Measurements from ENCODE around the gene BSG. TPM values are rescaled to one million over a fixed set of nuclear protein-coding genes. Genes with fewer than 3 reads are reported as not detected.
"Not testable (repeated sequence)": the region's sequence is repeated elsewhere in the genome, so short reads cannot be mapped to it uniquely, and the experiment has no call there.

The BSG gene
- total RNA-seq, 2 experiments from 2014 or later: 234 to 243 TPM

DNA sequence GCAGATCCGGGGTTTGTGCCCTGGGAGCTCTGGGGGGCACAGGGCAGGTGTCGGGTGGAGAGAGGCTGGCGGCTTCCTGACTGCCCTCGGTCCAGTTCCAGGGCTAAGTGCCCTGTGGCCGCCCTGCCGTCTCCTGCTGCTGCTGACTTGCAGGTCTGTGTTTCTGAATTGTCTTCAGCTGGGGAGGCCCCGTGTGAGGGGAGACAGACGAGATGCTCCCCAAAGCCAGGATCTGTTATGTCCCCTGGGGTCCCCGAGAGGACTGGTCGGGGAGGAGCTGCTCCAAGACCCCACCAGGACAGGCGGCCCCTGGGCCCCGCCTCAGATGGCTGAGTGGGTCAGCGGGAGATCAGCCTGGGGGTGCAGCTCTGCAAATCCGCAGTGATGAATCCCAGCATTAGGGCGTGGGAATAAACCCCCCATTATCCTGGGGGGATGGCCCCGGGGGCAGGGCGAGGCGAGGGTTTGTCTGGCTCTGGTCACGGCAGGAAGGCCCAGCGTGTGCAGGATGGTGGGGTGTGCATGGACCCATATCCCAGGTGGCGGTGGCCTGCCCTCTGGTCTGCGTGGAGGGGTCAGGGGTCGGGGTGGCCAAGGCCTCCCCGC, 22.0 kb downstream of the BSG start:
- POLR2A ChIA-PET: no interaction called here
- CTCF ChIA-PET: no interaction called here

DNA sequence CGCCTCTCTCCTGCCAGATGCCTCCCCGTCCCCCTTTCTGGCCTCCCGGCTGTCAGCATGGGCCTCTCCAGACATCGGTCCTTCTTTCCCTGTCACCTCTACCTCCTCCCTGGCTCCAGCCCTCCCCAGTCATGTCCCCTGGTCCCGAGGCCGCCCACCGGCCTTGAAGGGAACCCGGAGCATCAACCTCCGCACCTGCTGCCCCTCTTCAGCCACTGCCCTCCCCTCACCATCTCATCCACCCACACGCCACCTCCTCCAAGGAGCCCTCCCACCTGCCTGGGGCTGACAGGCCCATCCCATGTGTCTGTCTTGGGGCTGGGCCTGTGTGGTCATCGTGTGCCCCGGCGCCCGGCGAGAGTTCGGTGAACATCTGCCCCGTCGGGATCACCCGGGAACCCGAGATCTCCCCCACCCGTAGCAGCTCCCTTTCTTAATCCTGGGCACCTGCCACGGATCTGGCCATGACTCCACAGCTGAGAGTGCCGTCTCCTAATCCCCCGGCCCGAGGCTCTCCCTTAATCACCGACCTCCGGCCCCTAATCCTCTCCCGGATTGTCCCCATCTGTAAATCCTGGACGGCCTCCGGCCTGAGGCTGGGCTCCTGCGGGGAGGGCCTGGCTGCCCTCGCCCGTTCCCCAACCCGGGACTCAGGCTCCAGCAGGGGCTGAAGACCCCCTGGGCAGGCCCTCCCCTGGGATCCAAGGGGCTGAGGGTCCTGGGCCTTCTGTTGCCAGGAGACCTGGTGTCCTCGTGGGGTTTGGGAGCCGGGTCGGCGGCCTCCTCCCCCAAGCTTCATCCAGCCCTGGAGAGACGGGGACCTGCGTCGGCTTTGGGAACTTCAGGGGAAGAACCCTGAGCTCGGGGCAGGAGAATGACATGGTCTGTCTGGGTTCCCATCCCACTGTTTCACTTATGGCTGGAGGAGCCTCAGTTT, 23.2 kb downstream of the BSG start:
- ChIA-PET CTCF (interaction anchor here (1.0 kb wide), 1 partner anchor 11 kb away, joined by 3 read pairs; no protein-coding TSS in a partner anchor), POLR2A (no interaction called here)

DNA sequence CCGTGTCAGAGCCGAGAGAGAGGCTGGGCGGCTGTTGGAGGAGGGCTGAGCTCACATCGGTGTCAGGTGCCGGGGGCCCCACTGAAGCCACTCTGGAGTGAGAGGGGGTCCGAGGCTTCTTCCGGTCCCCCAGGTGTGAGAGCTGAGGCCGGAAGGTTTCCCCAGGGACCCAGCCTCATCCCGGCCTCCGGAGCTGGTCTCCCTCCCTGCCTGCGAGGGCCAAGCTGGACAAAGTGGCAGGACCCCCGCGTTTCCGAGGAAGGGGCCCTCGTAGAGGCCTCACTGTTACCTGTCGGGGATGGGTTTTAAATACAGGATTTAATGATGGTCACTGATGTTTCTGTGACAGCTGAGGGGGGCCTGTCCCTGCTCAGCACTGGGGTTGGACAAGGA, 23.9 kb downstream of the BSG start:
- ChIA-PET POLR2A (no interaction called here), CTCF (no interaction called here)

DNA sequence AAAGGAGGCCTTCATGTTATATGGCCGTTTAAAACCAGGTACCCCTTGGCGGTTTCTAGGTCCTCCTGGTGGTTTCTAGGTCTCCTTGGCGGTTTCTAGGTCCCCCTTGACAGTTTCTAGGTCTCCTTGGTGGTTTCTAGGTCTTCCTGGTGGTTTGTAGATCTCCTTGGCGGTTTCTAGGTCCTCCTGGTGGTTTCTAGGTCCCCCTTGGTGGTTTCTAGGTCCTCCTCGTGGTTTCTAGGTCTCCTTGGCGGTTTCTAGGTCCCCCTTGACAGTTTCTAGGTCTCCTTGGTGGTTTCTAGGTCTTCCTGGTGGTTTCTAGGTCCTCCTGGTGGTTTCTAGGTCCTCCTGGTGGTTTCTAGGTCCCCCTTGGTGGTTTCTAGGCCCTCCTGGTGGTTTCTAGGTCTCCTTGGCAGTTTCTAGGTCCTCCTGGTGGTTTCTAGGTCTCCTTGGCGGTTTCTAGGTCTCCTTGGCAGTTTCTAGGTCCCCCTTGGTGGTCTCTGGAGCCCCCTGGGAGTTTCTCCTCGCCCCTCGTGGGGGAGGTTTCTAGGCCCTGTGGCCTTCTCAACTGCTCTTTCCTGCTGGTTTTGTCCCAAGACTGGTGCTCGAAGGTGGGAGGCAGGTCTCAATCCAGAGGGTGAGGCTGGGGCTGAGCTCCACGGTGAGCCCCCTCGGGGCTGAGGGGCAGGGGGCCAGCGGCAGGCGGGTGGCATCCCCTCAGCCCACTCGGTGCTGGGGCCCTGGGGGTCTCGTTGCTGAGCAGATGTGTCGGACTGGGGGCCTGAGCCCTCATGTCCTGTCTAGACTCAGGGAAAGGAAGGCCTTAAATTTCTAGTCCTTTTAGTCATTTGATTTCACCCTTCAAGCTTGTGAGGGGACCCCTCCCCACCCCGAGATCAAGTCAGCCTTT, 25.3 kb downstream of the BSG start:
- POLR2A ChIA-PET: no interaction called here

DNA sequence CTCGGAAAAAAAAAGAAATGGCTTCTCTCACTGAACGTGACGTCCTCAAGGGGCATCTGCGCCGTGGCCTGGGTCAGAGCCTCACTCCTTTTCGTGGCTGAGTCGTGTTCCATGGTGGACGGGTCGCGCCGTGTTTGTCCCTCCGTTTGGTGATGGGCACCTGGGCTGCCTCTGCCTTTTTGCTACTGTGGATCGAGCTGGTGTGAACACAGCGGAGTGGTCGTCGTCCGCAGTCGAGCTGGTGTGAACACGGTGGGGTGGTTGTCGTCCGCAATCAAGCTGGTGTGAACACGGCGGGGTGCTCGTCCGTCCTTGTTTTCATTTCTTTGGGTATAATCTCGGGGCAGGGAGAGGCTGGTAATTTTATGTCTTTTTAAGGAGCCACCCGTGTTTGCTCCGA, 28.9 kb downstream of the BSG start:
- POLR2A ChIA-PET: no interaction called here
- CTCF ChIA-PET: no interaction called here

More for the DNA sequence above, 25.3 kb downstream of the BSG start:
- CTCF ChIA-PET: interaction anchor here (1.7 kb wide), 1 partner anchor 10 kb away, joined by 4 read pairs; no protein-coding TSS in a partner anchor

DNA sequence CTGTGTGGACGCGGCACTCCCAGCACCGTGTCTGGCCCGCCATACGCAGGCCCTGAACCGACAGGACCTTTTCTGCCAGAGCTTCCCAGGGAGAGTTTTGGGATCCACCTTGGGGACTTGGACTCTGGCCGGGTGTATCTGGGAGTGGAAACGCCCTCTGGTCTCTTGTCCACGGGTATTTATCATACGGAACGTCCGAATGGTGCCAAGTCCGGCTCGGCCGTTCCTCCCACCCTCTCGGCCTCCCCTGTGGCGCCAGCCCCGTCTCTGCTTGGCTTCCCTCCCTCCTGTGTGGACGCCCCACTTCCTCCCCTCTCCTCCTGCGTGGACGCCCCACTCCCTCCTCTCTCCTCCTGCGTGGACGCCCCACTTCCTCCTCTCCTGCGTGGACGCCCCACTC, 29.4 kb downstream of the BSG start:
- POLR2A ChIA-PET: no interaction called here
- CTCF ChIA-PET: no interaction called here

DNA sequence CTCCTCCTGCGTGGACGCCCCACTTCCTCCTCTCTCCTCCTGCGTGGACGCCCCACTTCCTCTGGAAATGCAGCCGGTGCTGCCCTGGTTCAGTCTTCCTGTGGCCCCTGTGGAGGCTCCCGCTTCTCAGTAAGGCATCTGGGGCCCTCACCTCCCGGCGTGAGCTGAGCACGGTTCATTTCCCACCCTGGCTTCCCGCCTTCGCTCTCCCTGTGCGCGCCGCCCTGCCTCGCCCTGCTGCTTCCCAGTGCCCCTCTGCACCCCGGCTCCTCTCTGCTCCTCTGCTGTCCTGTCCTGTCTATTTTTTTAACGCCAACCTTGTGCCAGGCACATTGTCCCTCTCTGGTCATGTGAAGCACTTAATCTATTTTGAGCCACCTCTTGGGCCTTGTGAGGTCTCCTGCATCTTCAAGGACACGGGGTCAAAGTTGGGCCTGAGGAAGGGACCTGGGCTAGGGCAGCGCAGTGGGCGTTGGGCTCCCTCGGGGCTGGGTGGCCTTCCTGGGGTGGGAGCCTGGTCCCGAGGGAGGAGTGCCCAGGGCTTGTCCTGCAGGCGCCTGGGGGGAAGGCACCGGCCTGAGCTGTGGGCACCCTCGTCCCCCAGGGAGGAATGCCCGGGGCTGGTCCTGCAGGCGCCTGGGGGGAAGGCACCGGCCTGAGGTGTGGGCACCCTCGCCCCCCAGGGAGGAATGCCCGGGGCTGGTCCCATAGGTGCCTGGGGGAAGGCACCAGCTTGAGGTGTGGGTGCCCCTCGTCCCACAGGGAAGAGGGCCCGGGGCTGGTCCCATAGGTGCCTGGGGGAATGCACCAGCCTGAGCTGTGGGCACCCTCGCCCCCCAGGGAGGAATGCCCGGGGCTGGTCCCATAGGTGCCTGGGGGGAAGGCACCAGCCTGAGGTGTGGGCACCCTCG, 30.2 kb downstream of the BSG start:
- CTCF ChIA-PET: no interaction called here

DNA sequence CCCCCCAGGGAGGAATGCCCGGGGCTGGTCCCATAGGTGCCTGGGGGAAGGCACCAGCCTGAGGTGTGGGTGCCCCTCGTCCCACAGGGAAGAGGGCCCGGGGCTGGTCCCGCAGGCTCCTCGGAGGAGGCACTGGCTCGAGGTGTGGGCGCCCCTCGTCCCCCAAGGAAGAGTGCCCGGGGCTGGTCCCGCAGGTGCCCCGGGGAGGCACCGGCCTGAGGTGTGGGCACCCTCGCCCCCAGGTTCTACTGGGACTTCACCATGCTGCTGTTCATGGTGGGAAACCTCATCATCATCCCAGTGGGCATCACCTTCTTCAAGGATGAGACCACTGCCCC, 30.9 kb downstream of the BSG start:
- CTCF ChIA-PET, POLR2A ChIA-PET: not testable (repeated sequence)

More for the DNA sequence above, 30.2 kb downstream of the BSG start:
- POLR2A ChIA-PET: no interaction called here

DNA sequence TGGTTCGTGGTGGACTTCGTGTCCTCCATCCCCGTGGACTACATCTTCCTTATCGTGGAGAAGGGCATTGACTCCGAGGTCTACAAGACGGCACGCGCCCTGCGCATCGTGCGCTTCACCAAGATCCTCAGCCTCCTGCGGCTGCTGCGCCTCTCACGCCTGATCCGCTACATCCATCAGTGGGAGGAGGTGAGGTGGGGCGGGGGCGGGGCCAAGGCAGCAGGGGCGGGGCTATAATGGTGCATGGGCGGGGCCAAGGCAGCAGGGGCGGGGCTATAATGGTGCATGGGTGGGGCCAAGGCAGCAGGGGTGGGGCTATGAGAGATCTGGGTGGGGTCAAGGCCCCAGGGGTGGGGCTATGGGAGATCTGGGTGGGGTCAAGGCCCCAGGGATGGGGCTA, 31.4 kb downstream of the BSG start:
- CTCF ChIA-PET: interaction anchor here (0.9 kb wide), 1 partner anchor 19 kb away, joined by 3 read pairs; no protein-coding TSS in a partner anchor
- POLR2A ChIA-PET: not testable (repeated sequence)

DNA sequence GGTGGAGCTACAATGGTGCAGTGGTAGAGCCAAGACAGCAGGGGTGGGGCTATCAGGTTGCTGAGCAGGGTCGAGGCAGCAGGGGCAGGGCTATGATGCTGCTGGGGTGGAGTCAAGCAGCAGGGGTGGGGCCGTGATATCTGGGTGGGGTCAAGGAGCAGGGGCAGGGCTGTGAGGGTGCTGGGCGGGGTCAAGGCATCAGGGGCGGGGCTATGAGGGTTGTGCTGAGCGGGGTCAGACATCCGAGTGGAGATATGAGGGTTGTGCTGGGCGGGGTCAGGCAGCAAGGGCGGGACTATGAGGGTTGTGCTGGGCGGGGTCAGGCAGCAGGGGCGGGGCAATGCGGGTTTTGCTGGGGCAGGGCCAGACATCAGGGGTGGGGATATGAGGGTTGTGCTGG, 32.0 kb downstream of the BSG start:
- ChIA-PET POLR2A (interaction anchor here (0.6 kb wide), 1 partner anchor 19 kb away, joined by 3 read pairs; no protein-coding TSS in a partner anchor), CTCF (interaction anchor here (0.9 kb wide), 1 partner anchor 18 kb away, joined by 3 read pairs; no protein-coding TSS in a partner anchor)

DNA sequence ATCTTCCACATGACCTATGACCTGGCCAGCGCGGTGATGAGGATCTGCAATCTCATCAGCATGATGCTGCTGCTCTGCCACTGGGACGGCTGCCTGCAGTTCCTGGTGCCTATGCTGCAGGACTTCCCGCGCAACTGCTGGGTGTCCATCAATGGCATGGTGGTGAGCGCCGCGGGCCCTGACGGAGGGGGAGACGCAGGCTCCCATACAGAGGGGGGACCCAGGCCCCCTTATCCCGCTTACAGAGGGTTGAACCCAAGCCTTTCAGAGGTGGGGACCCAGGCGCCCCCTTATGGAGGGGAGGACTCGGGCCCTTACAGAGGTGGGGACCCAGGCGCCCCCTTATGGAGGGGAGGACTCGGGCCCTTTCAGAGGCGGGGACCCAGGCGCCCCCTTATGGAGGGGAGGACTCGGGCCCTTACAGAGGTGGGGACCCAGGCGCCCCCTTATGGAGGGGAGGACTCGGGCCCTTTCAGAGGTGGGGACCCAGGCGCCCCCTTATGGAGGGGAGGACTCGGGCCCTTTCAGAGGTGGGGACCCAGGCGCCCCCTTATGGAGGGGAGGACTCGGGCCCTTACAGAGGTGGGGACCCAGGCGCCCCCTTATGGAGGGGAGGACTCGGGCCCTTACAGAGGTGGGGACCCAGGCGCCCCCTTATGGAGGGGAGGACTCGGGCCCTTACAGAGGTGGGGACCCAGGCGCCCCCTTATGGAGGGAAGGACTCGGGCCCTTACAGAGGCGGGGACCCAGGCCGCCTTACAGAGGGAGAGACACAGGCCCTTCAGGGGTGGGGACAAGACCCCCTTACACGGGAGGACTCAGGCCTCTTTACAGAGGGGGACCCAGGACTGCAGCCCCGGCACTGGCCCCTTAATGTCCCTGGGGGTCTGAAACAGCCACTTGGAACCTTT, 32.9 kb downstream of the BSG start:
- POLR2A ChIA-PET: not testable (repeated sequence)
- CTCF ChIA-PET: interaction anchor here (0.8 to 1.5 kb wide), 3 partner anchors 12 to 68 kb away, joined by 3 to 5 read pairs (median 3); no protein-coding TSS in a partner anchor

DNA sequence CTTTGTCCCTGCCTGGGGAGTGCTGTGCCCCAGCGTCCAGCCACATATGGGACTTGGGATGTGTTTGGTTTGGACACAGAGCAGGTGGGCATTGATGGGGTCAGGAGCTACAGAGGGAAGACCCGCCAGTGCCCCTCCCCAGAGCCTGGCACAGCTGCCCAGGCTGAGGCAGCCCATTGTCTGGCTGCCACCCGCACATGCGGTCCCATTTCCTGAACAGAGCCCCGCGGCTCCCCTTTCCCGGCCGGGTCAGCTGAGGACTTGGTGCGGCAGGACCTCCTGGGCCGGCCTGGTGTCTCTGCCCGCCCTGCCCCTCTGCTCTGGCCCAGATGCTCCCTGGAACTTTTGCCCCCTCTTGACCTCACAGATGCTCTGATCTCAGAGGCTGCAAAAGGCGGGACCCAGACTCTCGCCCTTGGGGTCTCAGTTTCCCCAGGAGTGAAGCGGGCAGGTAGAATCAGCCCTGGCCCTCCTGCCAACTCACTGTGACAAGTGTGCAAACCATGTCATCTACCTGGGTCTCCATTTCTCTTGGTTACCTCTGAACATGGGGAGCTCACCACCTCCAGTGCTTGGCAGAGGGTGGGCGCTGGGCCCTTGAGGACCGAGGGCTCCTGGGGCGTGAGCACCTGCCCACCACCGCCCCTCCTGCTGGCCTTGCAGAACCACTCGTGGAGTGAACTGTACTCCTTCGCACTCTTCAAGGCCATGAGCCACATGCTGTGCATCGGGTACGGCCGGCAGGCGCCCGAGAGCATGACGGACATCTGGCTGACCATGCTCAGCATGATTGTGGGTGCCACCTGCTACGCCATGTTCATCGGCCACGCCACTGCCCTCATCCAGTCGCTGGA, 35.1 kb downstream of the BSG start:
- ChIA-PET POLR2A (no interaction called here), CTCF (interaction anchor here (1.8 kb wide), 1 partner anchor 9 kb away, joined by 4 read pairs; no protein-coding TSS in a partner anchor)

DNA sequence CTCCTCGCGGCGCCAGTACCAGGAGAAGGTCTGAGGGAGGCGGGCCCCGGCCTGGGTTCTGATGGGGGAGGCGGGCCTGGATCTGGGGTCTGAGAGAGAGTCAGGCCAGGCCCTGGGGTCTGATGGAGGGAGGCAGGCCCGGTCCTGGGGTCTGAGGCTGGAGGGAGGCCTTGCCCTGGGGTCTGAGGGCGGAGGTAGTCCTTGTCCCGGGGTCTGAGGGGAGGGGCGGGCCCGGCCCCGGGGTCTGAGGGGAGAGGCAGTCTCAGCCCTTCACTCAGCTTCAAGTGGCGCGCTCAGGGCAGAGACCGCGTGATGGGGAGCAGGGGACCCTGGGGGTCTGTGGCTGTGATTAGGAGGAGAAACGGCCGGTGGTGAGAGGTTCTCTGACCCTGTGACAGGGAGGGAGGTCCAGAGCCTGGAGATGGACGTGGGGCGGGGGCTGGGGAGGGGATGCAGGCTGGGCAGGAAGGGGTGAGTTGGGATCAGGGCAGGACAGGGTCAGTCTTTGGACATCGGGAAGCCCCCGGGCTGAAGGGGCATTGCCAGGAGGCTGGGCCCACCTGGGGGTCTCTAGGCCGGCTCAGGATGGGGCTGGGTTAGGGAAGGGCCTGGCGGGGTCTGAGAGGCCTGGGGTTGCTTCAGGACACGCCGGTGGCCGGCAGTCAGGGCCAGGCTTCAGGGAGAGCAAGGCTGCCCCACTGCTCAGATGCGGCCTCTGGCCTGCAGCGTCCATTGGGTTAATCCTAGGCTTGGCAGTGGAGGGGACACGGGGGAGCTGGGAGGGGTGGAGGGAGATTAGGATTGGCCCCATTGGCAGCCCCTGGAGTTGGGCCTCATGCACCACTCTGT, 36.0 kb downstream of the BSG start:
- ChIA-PET CTCF (interaction anchor here (1.8 kb wide), 1 partner anchor 10 kb away, joined by 4 read pairs; no protein-coding TSS in a partner anchor), POLR2A (no interaction called here)

DNA sequence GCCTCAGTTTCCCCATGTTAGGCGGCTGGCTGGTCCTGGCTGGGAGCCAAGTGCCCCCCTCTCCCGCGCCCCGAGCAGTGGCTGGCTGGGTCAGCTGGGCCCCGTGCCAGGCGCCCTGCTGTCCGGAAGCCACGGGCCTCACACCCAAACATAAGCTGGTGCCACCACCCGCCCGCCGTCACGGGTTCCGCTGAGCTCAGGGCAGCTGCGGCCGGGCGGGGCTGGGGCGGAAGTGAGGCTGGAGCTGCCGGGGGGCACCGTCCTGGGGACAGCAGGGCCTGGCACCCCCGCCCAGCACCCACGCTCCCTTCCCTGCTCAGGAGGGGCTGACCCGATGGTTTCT, 36.6 kb downstream of the BSG start:
- POLR2A ChIA-PET: no interaction called here
- CTCF ChIA-PET: no interaction called here

DNA sequence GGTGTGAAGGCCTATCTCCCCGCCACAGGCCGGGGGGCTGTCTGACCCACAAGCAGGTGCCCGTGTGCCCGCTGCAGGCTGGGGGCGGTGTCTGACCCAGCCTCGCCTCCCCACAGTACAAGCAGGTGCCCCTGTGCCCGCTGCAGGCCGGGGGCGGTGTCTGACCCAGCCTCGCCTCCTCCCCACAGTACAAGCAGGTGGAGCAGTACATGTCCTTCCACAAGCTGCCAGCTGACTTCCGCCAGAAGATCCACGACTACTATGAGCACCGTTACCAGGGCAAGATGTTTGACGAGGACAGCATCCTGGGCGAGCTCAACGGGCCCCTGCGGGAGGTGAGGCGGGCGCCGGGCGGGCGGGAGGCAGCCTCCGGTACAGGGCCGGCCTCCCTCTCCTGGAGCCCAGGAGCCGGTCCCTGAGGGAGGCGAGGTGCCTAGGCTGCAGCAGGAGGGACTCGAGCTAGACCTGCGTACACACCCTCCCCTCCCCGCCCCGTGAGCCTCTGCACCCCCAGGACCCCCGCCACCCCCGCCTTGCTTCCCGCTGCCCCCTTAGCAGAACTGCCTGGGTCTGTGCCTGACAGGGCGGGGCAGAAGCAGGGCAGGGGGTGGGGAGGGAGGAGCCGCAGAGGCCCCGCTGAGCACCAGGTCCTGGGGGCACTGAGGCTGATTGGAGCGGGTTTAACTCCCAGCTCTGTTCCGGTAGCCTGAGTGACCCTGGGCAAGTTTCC, 37.8 kb downstream of the BSG start:
- POLR2A ChIA-PET: interaction anchor here (1.0 kb wide), 1 partner anchor 100 kb away, joined by 5 read pairs; no protein-coding TSS in a partner anchor
- CTCF ChIA-PET: interaction anchor here (1.1 kb wide), 1 partner anchor 39 kb away, joined by 3 read pairs; no protein-coding TSS in a partner anchor

Data from activated CD8-positive, alpha-beta memory T cell treated with anti-CD3 and anti-CD28 coated beads for 36 hours (primary cell).